ENCODE measurements around the gene SRP68. TPM values are rescaled to one million over a fixed set of nuclear protein-coding genes. Genes with fewer than 3 reads are reported as not detected.
A peak's percentile ranks its signal among the peaks of the same experiment; 100 is the strongest.

Gene SRP68
- total and polyA plus RNA-seq, 2 of the 8 experiments (the other 6 are each of a cell fraction or from before 2014, with no cell fraction given), result 57.7 to 83.5 TPM

DNA sequence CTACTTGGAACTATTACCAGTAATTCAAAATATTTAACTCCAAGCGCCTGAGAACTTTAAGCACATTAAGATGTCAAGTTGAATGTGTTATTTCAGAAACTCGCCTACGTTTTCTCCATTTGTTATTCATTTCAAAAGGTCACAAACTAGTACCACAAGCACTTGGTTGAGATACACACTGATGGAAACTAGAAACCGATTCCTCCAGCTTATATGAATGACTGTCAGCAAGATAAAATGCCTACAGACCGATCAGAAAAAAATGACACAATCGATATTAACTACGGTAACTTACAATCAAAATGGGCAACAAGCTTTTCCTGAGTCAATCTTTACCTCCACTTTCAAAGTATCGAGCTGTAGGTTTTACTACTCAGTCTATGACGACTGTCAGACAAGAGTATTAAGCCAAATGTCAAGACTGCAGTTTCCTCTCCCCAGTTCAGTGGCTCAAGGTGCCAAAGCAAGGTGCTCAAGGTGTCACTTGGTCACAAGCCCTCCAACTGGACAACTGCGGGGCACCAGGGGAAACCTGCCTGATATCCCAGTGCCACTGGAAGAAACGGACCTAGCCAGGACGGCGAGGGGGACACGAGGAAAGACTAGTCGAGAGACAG is 678 bp downstream of the SRP68 start (continued):
- TF ChIP-seq EZH2 (IDR thresholded peaks at IDR 0.05; ENCODE audit: low read depth, low read length, severe bottlenecking) (no peak), TAF1 (IDR thresholded peaks at IDR 0.05; ENCODE audit: low read depth, low read length) (no peak), NANOG (IDR thresholded peaks at IDR 0.05; ENCODE audit: insufficient read depth, low read depth, low read length, poor library complexity, severe bottlenecking) (no peak), YY1 (IDR thresholded peaks at IDR 0.05; ENCODE audit: low read depth, low read length) (no peak), SIN3A (conservative IDR thresholded peaks at IDR 0.05 in 1 of 2, IDR thresholded peaks at IDR 0.05 in 1 of 2; ENCODE audit: low read depth in 1 of 2, low read length in 2 of 2) (0 out of 4 replicates have a peak, but pooled peaks of 1 of the 2 experiments have one; percentile 4), TAF7 (optimal IDR thresholded peaks at IDR 0.05; ENCODE audit: borderline replicate concordance, low read depth, low read length) (no peak), HDAC2 (IDR thresholded peaks at IDR 0.05; ENCODE audit: borderline replicate concordance in 1 of 2, low read depth in 2 of 2, low read length in 2 of 2) (no peak), BACH1 (IDR thresholded peaks at IDR 0.05; ENCODE audit: low read length) (no peak)

Data from H1 (cell line).